WTC11 (cell line): ENCODE results near the gene NPDC1. TPM values are rescaled to one million over a fixed set of nuclear protein-coding genes. Genes with fewer than 3 reads are reported as not detected.

ENCODE experiments used
- ATAC-seq: fragments of 200-7000 bp; cut with Tn5 transposase; 2 replicates; pipeline ENCODE4 v1.10.0; 2021; ENCODE audit warnings: mild to moderate bottlenecking, moderate library complexity
- CTCF ChIA-PET: fragments of 300-600 bp; sonication (Branson Sonifier 250); formaldehyde crosslinking; loops from one replicate; lab custom pipeline; 2021; ENCODE audit warnings: antibody characterized with exemption; lab: Charles Lee
- POLR2A ChIA-PET: fragments of 350-600 bp; sonication (Branson Sonifier 250); formaldehyde crosslinking; loops from one replicate; lab custom pipeline; 2021; ENCODE audit warnings: antibody characterized with exemption; lab: Charles Lee
- DNase-seq: peaks from one replicate; pipeline ENCODE4 v3.0.0; 2021; ENCODE audit warnings: low spot score
- H3K27ac Mint-ChIP-seq: 2 replicates; pipeline ENCODE4 v1.8.0; 2021; ENCODE audit warnings: mixed read lengths
- H3K27me3 Mint-ChIP-seq: 2 replicates; pipeline ENCODE4 v1.8.0; 2021; ENCODE audit warnings: low read depth, mild to moderate bottlenecking, moderate library complexity, mixed read lengths
- H3K36me3 Mint-ChIP-seq: 2 replicates; pipeline ENCODE4 v1.8.0; 2021; ENCODE audit warnings: mixed read lengths
- H3K4me1 Mint-ChIP-seq: 2 replicates; pipeline ENCODE4 v1.8.0; 2022; ENCODE audit warnings: mixed read lengths
- H3K4me3 Mint-ChIP-seq: 2 replicates; pipeline ENCODE4 v1.8.0; 2021; ENCODE audit warnings: mild to moderate bottlenecking, moderate library complexity, mixed read lengths
- H3K9me3 Mint-ChIP-seq: 2 replicates; pipeline ENCODE4 v1.8.0; 2021; ENCODE audit warnings: mixed read lengths
- ATF2 ChIP-seq: sonication (generic); formaldehyde crosslinking; IDR thresholded peaks from 2 replicates; pipeline ENCODE4 v1.8.1; 2022; ENCODE audit warnings: low read depth, missing genetic modification reagents, borderline replicate concordance
- ATF3 ChIP-seq: sonication (generic); formaldehyde crosslinking; conservative IDR thresholded peaks from 2 replicates; pipeline ENCODE4 v1.8.1; 2022; ENCODE audit warnings: mild to moderate bottlenecking, missing genetic modification reagents
- FOXJ3 ChIP-seq: sonication (generic); formaldehyde crosslinking; IDR thresholded peaks from 2 replicates; pipeline ENCODE4 v1.9.0; 2021; ENCODE audit warnings: missing genetic modification reagents, mild to moderate bottlenecking, borderline replicate concordance
- HMGA2 ChIP-seq: fragments of 250-450 bp; sonication (Bioruptor Pico); IDR thresholded peaks from 2 replicates; pipeline ENCODE4 v1.4.0; 2021; ENCODE audit warnings: mild to moderate bottlenecking, moderate library complexity
- KAT7 ChIP-seq: sonication (generic); formaldehyde crosslinking; IDR thresholded peaks from 2 replicates; pipeline ENCODE4 v1.8.1; 2023; ENCODE audit warnings: missing genetic modification reagents, mild to moderate bottlenecking, borderline replicate concordance
- SMAD3 ChIP-seq: sonication (generic); formaldehyde crosslinking; IDR thresholded peaks from 2 replicates; pipeline ENCODE4 v1.8.0; 2022; ENCODE audit warnings: missing genetic modification reagents, mild to moderate bottlenecking, borderline replicate concordance
- SOX15 ChIP-seq: fragments of 250-450 bp; sonication (Bioruptor Pico); IDR thresholded peaks from 2 replicates; pipeline ENCODE4 v1.9.0; 2021; ENCODE audit warnings: mild to moderate bottlenecking
- SP1 ChIP-seq: sonication (generic); formaldehyde crosslinking; conservative IDR thresholded peaks from 2 replicates; pipeline ENCODE4 v1.8.1; 2022; ENCODE audit warnings: missing genetic modification reagents
- TP53 ChIP-seq: sonication (generic); formaldehyde crosslinking; IDR thresholded peaks from 2 replicates; pipeline ENCODE4 v1.8.1; 2023; ENCODE audit warnings: mild to moderate bottlenecking, missing genetic modification reagents
- USF1 ChIP-seq: sonication (generic); formaldehyde crosslinking; IDR thresholded peaks from 2 replicates; pipeline ENCODE4 v1.8.0; 2022; ENCODE audit warnings: mild to moderate bottlenecking, missing genetic modification reagents
- USF2 ChIP-seq: sonication (generic); formaldehyde crosslinking; IDR thresholded peaks from 2 replicates; pipeline ENCODE4 v1.8.1; 2023; ENCODE audit warnings: mild to moderate bottlenecking, missing genetic modification reagents, moderate library complexity
- ZBTB43 ChIP-seq: sonication (generic); formaldehyde crosslinking; IDR thresholded peaks from 2 replicates; pipeline ENCODE4 v1.8.1; 2023; ENCODE audit warnings: mild to moderate bottlenecking, missing genetic modification reagents
- ZMAT4 ChIP-seq: fragments of 250-450 bp; sonication (Bioruptor Pico); IDR thresholded peaks from 2 replicates; pipeline ENCODE4 v1.9.0; 2021; ENCODE audit warnings: mild to moderate bottlenecking
- ZNF138 ChIP-seq: sonication (generic); formaldehyde crosslinking; conservative IDR thresholded peaks from 2 replicates; pipeline ENCODE4 v1.8.1; 2022; ENCODE audit warnings: mild to moderate bottlenecking, moderate library complexity, missing genetic modification reagents
- ZNF219 ChIP-seq: sonication (generic); formaldehyde crosslinking; IDR thresholded peaks from 2 replicates; pipeline ENCODE4 v1.8.0; 2023; ENCODE audit warnings: missing genetic modification reagents, mild to moderate bottlenecking, borderline replicate concordance
- ZNF423 ChIP-seq: fragments of 250-450 bp; sonication (Bioruptor Pico); IDR thresholded peaks from 2 replicates; pipeline ENCODE4 v2.1.2; 2022; ENCODE audit warnings: mild to moderate bottlenecking, moderate library complexity
- total RNA-seq: library from RNA; stranded (reverse); gene quantifications from 3 replicates; pipeline ENCODE4 v1.2.3, GENCODE V29; 2021
- TF ChIP-seq, protein P1 (sequence below): sonication (generic); formaldehyde crosslinking; IDR thresholded peaks from 2 replicates; pipeline ENCODE4 v1.8.0; 2023; ENCODE audit warnings: missing genetic modification reagents
- TF ChIP-seq, protein P2 (sequence below): sonication (generic); formaldehyde crosslinking; IDR thresholded peaks from 2 replicates; pipeline ENCODE4 v1.8.1; 2022; ENCODE audit warnings: mild to moderate bottlenecking, moderate library complexity, missing genetic modification reagents

NPDC1 gene
- total RNA-seq, 1 experiment from 2014 or later = 64.3 TPM

- DNase-seq (peak; percentile 58), ATAC-seq (peak; percentile 43)
- peaks cover 36% of the 10 kb centered on the region for H3K27me3 Mint-ChIP-seq
- H3K27ac Mint-ChIP-seq = no peak overlapping the region
- H3K4me1 Mint-ChIP-seq = peaks cover 16% of the 10 kb centered on the region
- POLR2A ChIA-PET = no interaction called here
- peak overlapping the region; percentile 69 for H3K4me3 Mint-ChIP-seq
- CTCF ChIA-PET = interaction anchor here (0.6 to 4.3 kb wide), 6 partner anchors 10 to 158 kb away, joined by 3 to 69 read pairs (median 5); partner anchors contain the start of genes NPDC1 and SAPCD2
- no peaks in the 10 kb centered on the region for H3K9me3 Mint-ChIP-seq
- TF ChIP-seq, protein P1, sequence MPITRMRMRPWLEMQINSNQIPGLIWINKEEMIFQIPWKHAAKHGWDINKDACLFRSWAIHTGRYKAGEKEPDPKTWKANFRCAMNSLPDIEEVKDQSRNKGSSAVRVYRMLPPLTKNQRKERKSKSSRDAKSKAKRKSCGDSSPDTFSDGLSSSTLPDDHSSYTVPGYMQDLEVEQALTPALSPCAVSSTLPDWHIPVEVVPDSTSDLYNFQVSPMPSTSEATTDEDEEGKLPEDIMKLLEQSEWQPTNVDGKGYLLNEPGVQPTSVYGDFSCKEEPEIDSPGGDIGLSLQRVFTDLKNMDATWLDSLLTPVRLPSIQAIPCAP (CRISPR knock-in tag) = no peak
- 0 out of 2 replicates have a peak, but pooled peaks have one; percentile 7 for TF ChIP-seq USF2 (CRISPR knock-in tag)
- H3K36me3 Mint-ChIP-seq = no peaks in the 10 kb centered on the region
Measured at GRCh38 chr9:137078701-137079400, 32.9 kb upstream of the NPDC1 start.

- 0 out of 2 replicates have a peak, but pooled peaks have one; percentile 4 for ATAC-seq
- peak; percentile 34 for DNase-seq
- no peaks in the 10 kb centered on the region for H3K9me3 Mint-ChIP-seq
- H3K4me1 Mint-ChIP-seq = peaks cover 16% of the 10 kb centered on the region
- CTCF ChIA-PET = interaction anchor here (0.6 to 4.3 kb wide), 11 partner anchors 9 to 159 kb away, joined by 3 to 69 read pairs (median 13); partner anchors contain the start of genes MAN1B1, NPDC1 and SAPCD2
- H3K36me3 Mint-ChIP-seq = no peaks in the 10 kb centered on the region
- peak overlapping the region; percentile 69 for H3K4me3 Mint-ChIP-seq
- POLR2A ChIA-PET = interaction anchor here (1.0 kb wide), 1 partner anchor 8 kb away, joined by 6 read pairs; the partner anchor contains the start of gene MAN1B1
- TF ChIP-seq SMAD3 = no peak
- no peak for TF ChIP-seq FOXJ3 (CRISPR knock-in tag)
- 0 out of 2 replicates have a peak, but pooled peaks have one; percentile 34 for TF ChIP-seq SP1 (CRISPR knock-in tag)
- no peak for TF ChIP-seq HMGA2 (CRISPR knock-in tag)
- no peak for TF ChIP-seq SOX15
- no peak for TF ChIP-seq ATF2
- 0 out of 2 replicates have a peak, but pooled peaks have one; percentile 37 for TF ChIP-seq TP53 (CRISPR knock-in tag)
- TF ChIP-seq ZNF219 = no peak
- TF ChIP-seq ZNF138 (CRISPR knock-in tag) = no peak
- TF ChIP-seq ATF3 (CRISPR knock-in tag) = no peak
- TF ChIP-seq ZMAT4 (CRISPR knock-in tag) = no peak
- TF ChIP-seq ZBTB43 (CRISPR knock-in tag) = no peak
- no peak for TF ChIP-seq USF1
- TF ChIP-seq USF2 (CRISPR knock-in tag) = 0 out of 2 replicates have a peak, but pooled peaks have one; percentile 16
- TF ChIP-seq ZNF423 = no peak
- no peak for TF ChIP-seq KAT7
- TF ChIP-seq, protein P2, sequence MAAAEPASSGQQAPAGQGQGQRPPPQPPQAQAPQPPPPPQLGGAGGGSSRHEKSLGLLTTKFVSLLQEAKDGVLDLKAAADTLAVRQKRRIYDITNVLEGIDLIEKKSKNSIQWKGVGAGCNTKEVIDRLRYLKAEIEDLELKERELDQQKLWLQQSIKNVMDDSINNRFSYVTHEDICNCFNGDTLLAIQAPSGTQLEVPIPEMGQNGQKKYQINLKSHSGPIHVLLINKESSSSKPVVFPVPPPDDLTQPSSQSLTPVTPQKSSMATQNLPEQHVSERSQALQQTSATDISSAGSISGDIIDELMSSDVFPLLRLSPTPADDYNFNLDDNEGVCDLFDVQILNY = no peak
- no peak overlapping the region for H3K27ac Mint-ChIP-seq
- H3K27me3 Mint-ChIP-seq = peaks cover 36% of the 10 kb centered on the region
Measured at GRCh38 chr9:137077758-137078693, 32.0 kb upstream of the NPDC1 start.
